ENCODE measurements around the gene ZNF514. TPM values are rescaled to one million over a fixed set of nuclear protein-coding genes. Genes with fewer than 3 reads are reported as not detected.

The ZNF514 gene
- 10.0 TPM for total RNA-seq (2013)
- polyA plus RNA-seq (1 to 10 TPM; 2.8 to 9.6 (median 5.7) TPM), polyA minus RNA-seq (4.3 and 6.5 TPM in 2 replicates), total RNA-seq (0.77 to 5.1 (median 2.9) reads per million in 11 experiments)

GRCh38 chr2:95159690-95160449, at the start of gene ZNF514:
TSS of gene ZNF514 (minus strand) at chr2:95159848. CDS start at chr2:95153253, 6,595 bp downstream.
- Histone ChIP-seq H3K4me1 (ENCODE audit: control insufficient read depth in 1 of 2, insufficient read depth in 2 of 2, low read length in 2 of 2) (peaks cover 20 to 21% of the 10 kb centered on the region in 2 donors), H3K36me3 (replicated peaks in 1 of 2; ENCODE audit: control insufficient read depth in 1 of 2, insufficient read depth in 2 of 2, low read length in 2 of 2) (peaks cover 3 to 24% of the 10 kb centered on the region in 2 donors), H3K27me3 (ENCODE audit: control insufficient read depth in 2 of 2, insufficient read depth in 2 of 2, low read length in 2 of 2) (no peaks in the 10 kb centered on the region), H4K20me1 (ENCODE audit: insufficient read depth, low read length) (no peaks in the 10 kb centered on the region), H3K9me3 (replicated peaks in 1 of 2; ENCODE audit: control insufficient read depth in 1 of 2, insufficient read depth in 1 of 2, low read length in 2 of 2) (peaks cover 21 to 27% of the 10 kb centered on the region in 2 donors), H2AFZ (ENCODE audit: insufficient read depth, low read depth, low read length, poor library complexity, severe bottlenecking) (peak within 1 kb of the TSS; percentile 92), H3K4me3 (replicated peaks in 1 of 3; ENCODE audit: low read depth in 2 of 3, low read length in 3 of 3) (peak within 1 kb of the TSS; percentile 68 to 87 (median 87)), H3K9ac (ENCODE audit: insufficient read depth, low read length, poor library complexity, severe bottlenecking) (peak within 1 kb of the TSS; percentile 78), H3K4me2 (replicated peaks; ENCODE audit: extremely low read depth, low read length, poor library complexity, severe bottlenecking) (peak within 1 kb of the TSS; percentile 97), H3K27ac (ENCODE audit: low read depth in 1 of 2, low read length in 2 of 2) (peak within 1 kb of the TSS in 1 of 2 donors; percentile 49), H3K79me2 (ENCODE audit: insufficient read depth, low read length) (peaks cover 4% of the 10 kb centered on the region)
- 11% methylated on average over 53 of the region's 64 CpGs for WGBS (ENCODE audit: insufficient coverage)
- DNase-seq, result peak; percentile 46 to 58 (median 48)
- Mint-ChIP-seq H3K4me3 (peak within 1 kb of the TSS; percentile 90 to 92), H3K9me3 (peaks cover 14 to 24% (median 18%) of the 10 kb centered on the region in 7 donors), H3K4me1 (peaks cover 18% of the 10 kb centered on the region), H3K36me3 (peaks cover 15 to 21% of the 10 kb centered on the region in 2 donors), H3K27ac (peak within 1 kb of the TSS in 6 of 7 donors; percentile 46 to 85 (median 67)), H3K27me3 (ENCODE audit: low read depth in 3 of 3) (peaks cover 1 to 11% (median 4%) of the 10 kb centered on the region in 3 donors)
- TF ChIP-seq, protein P1, sequence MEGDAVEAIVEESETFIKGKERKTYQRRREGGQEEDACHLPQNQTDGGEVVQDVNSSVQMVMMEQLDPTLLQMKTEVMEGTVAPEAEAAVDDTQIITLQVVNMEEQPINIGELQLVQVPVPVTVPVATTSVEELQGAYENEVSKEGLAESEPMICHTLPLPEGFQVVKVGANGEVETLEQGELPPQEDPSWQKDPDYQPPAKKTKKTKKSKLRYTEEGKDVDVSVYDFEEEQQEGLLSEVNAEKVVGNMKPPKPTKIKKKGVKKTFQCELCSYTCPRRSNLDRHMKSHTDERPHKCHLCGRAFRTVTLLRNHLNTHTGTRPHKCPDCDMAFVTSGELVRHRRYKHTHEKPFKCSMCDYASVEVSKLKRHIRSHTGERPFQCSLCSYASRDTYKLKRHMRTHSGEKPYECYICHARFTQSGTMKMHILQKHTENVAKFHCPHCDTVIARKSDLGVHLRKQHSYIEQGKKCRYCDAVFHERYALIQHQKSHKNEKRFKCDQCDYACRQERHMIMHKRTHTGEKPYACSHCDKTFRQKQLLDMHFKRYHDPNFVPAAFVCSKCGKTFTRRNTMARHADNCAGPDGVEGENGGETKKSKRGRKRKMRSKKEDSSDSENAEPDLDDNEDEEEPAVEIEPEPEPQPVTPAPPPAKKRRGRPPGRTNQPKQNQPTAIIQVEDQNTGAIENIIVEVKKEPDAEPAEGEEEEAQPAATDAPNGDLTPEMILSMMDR (IDR thresholded peaks at IDR 0.05), result no peak
- intact Hi-C loops (cut with micrococcal nuclease), result no loop called here

DNA sequence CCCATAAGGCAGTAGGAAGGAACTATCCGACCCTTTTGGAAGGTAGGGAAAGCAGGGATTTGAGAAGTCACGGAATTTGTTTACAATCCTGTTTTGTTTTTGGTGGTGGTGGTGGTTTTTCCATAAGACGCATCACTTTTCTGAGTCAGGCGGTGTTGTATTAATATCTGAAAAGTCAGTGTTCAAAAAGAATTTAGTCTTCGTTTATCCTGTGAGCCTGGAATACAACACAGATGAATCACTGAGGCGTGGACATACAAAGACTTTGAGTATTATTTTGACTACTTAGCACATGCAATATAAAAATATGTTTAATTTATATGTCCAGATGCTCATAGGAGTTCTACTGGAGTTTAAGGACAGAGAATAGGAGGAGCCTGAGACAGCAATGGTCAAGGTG, 48.5 kb upstream of the ZNF514 start:
- Histone ChIP-seq H3K4me2 (replicated peaks; ENCODE audit: extremely low read depth, low read length, poor library complexity, severe bottlenecking) (peak overlapping the region; percentile 89), H3K9me3 (replicated peaks in 1 of 2; ENCODE audit: control insufficient read depth in 1 of 2, insufficient read depth in 1 of 2, low read length in 2 of 2) (peaks cover 18 to 25% of the 10 kb centered on the region in 2 donors), H3K4me3 (replicated peaks in 1 of 3; ENCODE audit: low read depth in 2 of 3, low read length in 3 of 3) (peak overlapping the region in 2 of 3 experiments; percentile 82 to 84), H3K36me3 (replicated peaks in 1 of 2; ENCODE audit: control insufficient read depth in 1 of 2, insufficient read depth in 2 of 2, low read length in 2 of 2) (peaks cover 2 to 35% of the 10 kb centered on the region in 2 donors), H3K27ac (ENCODE audit: low read depth in 1 of 2, low read length in 2 of 2) (no peak overlapping the region), H3K4me1 (ENCODE audit: control insufficient read depth in 1 of 2, insufficient read depth in 2 of 2, low read length in 2 of 2) (peaks cover 12 to 18% of the 10 kb centered on the region in 2 donors), H2AFZ (ENCODE audit: insufficient read depth, low read depth, low read length, poor library complexity, severe bottlenecking) (peak overlapping the region; percentile 97), H4K20me1 (ENCODE audit: insufficient read depth, low read length) (no peaks in the 10 kb centered on the region), H3K79me2 (ENCODE audit: insufficient read depth, low read length) (no peaks in the 10 kb centered on the region), H3K9ac (ENCODE audit: insufficient read depth, low read length, poor library complexity, severe bottlenecking) (peak overlapping the region; percentile 73), H3K27me3 (ENCODE audit: control insufficient read depth in 2 of 2, insufficient read depth in 2 of 2, low read length in 2 of 2) (no peaks in the 10 kb centered on the region)
- intact Hi-C loops (cut with micrococcal nuclease), result loop anchor here (5.0 kb wide), 1 partner anchor 41 kb away; the partner anchor contains the start of gene ZNF2 (in 2 of the 2)
- peaks cover 21 to 22% of the 10 kb centered on the region in 2 donors for H3K36me3 Mint-ChIP-seq
- TF ChIP-seq, protein P1 (IDR thresholded peaks at IDR 0.05), result no peak
- H3K27me3 Mint-ChIP-seq (ENCODE audit: low read depth in 3 of 3), result peaks cover 0 to 7% (median 1%) of the 10 kb centered on the region in 3 donors
- WGBS (ENCODE audit: insufficient coverage), result 100% methylated on average over 1 of the region's 6 CpGs
- H3K4me1 Mint-ChIP-seq, result peaks cover 15% of the 10 kb centered on the region
- peak overlapping the region; percentile 85 to 92 for H3K4me3 Mint-ChIP-seq
- H3K27ac Mint-ChIP-seq, result peak overlapping the region in 1 of 7 donors; percentile 44
- peaks cover 25 to 54% (median 40%) of the 10 kb centered on the region in 7 donors for H3K9me3 Mint-ChIP-seq
- DNase-seq, result no peak
